GM12874 (cell line): Measurements from ENCODE around the gene ISLR2.

Experiments
- TF ChIP-seq, protein P1 (sequence below): IDR thresholded peaks from 2 replicates; pipeline ENCODE4 v1.5.1; 2011; ENCODE audit warnings: low read depth, mild to moderate bottlenecking, control low read depth, low read length, moderate library complexity; ENCODE audit not compliant: insufficient read depth

ISLR2 gene

GRCh38 chr15:74144153-74144775 is 13.9 kb downstream of the ISLR2 start:
- TF ChIP-seq, protein P1, sequence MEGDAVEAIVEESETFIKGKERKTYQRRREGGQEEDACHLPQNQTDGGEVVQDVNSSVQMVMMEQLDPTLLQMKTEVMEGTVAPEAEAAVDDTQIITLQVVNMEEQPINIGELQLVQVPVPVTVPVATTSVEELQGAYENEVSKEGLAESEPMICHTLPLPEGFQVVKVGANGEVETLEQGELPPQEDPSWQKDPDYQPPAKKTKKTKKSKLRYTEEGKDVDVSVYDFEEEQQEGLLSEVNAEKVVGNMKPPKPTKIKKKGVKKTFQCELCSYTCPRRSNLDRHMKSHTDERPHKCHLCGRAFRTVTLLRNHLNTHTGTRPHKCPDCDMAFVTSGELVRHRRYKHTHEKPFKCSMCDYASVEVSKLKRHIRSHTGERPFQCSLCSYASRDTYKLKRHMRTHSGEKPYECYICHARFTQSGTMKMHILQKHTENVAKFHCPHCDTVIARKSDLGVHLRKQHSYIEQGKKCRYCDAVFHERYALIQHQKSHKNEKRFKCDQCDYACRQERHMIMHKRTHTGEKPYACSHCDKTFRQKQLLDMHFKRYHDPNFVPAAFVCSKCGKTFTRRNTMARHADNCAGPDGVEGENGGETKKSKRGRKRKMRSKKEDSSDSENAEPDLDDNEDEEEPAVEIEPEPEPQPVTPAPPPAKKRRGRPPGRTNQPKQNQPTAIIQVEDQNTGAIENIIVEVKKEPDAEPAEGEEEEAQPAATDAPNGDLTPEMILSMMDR, result 0 out of 2 replicates have a peak, but pooled peaks have one; percentile 11

GRCh38 chr15:74146277-74146800 is 16.0 kb downstream of the ISLR2 start:
- TF ChIP-seq, protein P1, result no peak

DNA sequence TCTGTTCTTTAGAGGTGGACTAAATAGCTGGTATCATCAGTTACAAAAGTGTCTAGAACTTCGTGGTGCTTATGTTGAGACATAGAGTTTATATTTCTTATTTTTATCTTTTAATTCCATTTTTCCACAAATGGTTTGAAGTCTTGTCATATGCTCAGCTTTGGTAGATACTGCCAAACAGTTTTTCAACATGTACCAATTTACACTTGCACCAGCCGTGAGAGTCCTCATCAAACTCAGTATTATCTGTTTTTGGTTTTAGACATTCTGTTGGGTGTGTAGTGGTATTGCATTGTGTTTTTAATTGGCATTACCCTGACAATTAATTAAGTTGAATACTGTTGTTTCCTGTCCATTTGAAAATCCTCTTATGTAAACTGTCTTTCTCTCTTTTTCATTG is 16.7 kb downstream of the ISLR2 start:
- TF ChIP-seq, protein P1, result no peak

DNA sequence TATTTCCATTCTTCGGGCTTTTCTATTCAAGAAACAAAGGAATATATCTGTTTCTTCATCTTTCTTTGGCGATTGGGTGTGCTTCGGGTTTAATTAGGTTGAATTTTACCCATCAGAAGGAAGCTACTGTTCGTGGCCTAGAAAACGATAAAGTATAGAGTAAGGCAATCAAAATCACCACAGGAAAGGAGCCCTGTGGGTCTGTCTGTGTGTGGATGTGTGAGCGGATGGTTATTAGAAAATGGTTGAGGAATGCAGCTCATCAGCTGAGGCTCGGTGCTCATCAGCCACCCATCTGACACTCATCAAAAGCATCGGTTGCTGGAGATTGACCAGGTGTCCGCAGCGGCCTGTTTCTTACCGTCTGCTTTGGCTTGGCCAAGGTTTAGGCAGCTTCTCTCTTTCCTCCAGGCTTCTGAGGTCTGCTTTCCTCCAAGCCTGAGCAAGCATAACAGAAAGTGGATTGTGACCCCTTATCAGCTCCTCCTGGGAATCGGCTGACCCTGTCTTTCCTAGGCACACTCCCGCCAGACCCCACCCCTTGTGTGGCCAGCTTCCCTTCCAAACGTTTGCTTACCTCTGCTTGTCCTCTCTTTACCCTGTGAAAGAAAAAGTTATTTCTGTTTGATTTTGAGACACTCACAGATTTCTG is 25.5 kb downstream of the ISLR2 start:
- TF ChIP-seq, protein P1, result no peak

GRCh38 chr15:74156678-74157411 is 26.5 kb downstream of the ISLR2 start:
- TF ChIP-seq, protein P1, result no peak

DNA sequence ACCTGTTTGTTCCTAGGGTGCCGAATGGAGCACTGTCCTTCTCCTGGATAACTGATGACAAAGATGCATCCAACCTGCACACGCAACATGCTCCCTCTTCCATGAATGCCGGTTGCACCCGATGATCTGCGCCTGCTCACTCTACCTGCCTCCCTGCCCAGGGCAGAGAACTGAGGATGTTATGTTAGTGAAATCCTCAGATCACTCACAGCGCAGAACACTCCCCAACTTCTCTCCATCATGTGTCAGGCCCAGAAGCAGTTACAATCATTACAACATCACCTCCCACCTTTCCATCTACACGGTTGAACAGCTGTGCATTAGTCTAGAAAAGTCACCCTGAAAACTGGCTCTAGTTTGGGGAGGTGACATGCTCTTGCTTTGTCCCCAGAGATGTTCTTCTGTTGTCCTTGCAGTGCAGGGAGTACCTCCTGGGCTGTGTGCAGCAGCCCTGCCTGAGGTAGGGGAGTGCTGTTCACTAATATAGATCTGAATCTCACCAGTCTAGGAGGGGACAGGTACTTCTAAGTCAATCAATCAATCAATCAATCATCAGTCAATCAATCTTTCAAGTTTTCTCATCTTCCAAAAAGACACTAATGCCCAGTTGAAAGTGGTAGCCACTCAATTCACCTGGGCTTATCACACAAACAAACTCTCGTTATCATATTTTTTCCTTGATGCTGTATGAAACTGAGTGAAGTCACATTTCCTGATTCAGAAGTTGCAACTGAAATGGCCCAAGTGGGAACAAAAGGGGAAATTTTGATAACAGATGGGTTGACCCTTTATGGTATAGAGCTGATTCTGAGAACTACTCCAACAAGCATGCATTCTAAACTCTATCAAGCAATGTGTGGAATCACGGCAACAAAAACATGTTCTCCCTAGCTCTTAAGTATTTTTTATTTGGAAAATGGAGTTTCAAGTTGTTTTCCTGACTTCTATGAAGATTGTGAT is 27.8 kb downstream of the ISLR2 start:
- TF ChIP-seq, protein P1, result no peak
